Testis (tissue), 3 donors: Measurements from ENCODE around the gene SLC46A1. TPM values are rescaled to one million over a fixed set of nuclear protein-coding genes. Genes with fewer than 3 reads are reported as not detected.

ENCODE experiments used
- DNase-seq: peaks from one replicate; pipeline ENCODE4 v3.0.0-alpha.2; 2019
- H3K27ac ChIP-seq, 2 donors: fragments of 200-600 bp; sonication (generic); one replicate each; pipeline ENCODE4 v1.5.1; 2019
- H3K27me3 ChIP-seq: fragments of 200-600 bp; sonication (generic); one replicate; pipeline ENCODE4 v1.5.1; 2019
- H3K36me3 ChIP-seq: fragments of 200-600 bp; sonication (generic); one replicate; pipeline ENCODE4 v1.5.1; 2017; ENCODE audit warnings: low read depth; ENCODE audit errors: missing control alignments
- H3K4me1 ChIP-seq: fragments of 200-600 bp; sonication (generic); one replicate; pipeline ENCODE4 v1.5.1; 2019
- H3K4me3 ChIP-seq, 2 donors: fragments of 200-600 bp; sonication (generic); one replicate each; pipeline ENCODE4 v1.5.1; 2017 to 2019
- H3K9me3 ChIP-seq: fragments of 200-600 bp; sonication (generic); one replicate; pipeline ENCODE4 v1.5.1; 2017
- CTCF ChIP-seq, 3 experiments: fragments of 450-650 bp in 2 of 3; fragments of 200-600 bp in 1 of 3; sonication (generic) in 1 of 3; IDR thresholded peaks; one replicate each; pipeline ENCODE4 v1.5.1; 2016 to 2019; ENCODE audit warnings: antibody characterized with exemption in 3 of 3, mild to moderate bottlenecking in 2 of 3, moderate library complexity in 1 of 3
- POLR2A ChIP-seq: fragments of 450-650 bp; IDR thresholded peaks from one replicate; pipeline ENCODE4 v1.6.1; 2017; ENCODE audit warnings: antibody characterized with exemption, mild to moderate bottlenecking, moderate library complexity
- WGBS, 2 donors: methylation state at CpG; one replicate each; pipeline ENCODE4 v1.1.5; 2018; 5-methylcytosine and 5-hydroxymethylcytosine counted together
- intact Hi-C: fragments of 100-400 bp; cut with DNase I; formaldehyde crosslinking; loops from one replicate; pipeline ENCODE4 v1.15.1; 2023; ENCODE audit warnings: low total_unique reads
- polyA plus RNA-seq: library from polyadenylated mRNA; stranded (reverse); fragments of 350-450 nt; fragmentation: Illumina TruSeq; extraction: RNeasy Lipid Tissue Mini Kit (QIAGEN cat#74804); gene quantifications from one replicate; pipeline ENCODE4 v1.2.3, GENCODE V29; 2014; ENCODE audit warnings: low read depth, low replicate concordance; ENCODE audit not compliant: insufficient read depth
- total RNA-seq, 2 donors: library from RNA; depleted of rRNA; stranded (reverse); fragments of >200 nt; gene quantifications; one replicate each; pipeline ENCODE4 v1.2.3, GENCODE V29; 2016

The SLC46A1 gene
- total and polyA plus RNA-seq, 3 donors from 2014 or later = 7.5 to 13.7 (median 13.5) TPM

- Histone ChIP-seq H3K27me3 (no peaks in the 10 kb centered on the region), H3K27ac (no peak overlapping the region), H3K4me1 (no peaks in the 10 kb centered on the region), H3K9me3 (no peaks in the 10 kb centered on the region), H3K4me3 (no peak overlapping the region), H3K36me3 (no peaks in the 10 kb centered on the region)
- 69 to 74% methylated on average over 13 of the region's 13 CpGs for WGBS, 2 donors
- TF ChIP-seq POLR2A (no peak), CTCF (IDR thresholded peaks at IDR 0.05) (no peak)
- no peak for DNase-seq
- intact Hi-C loops = no loop called here
Measured at GRCh38 chr17:28425206-28425605, 19.2 kb upstream of the SLC46A1 start.

GRCh38 chr17:28421787-28422305 lies 15.8 kb upstream of the SLC46A1 start:
- Histone ChIP-seq H3K4me3 (no peak overlapping the region), H3K4me1 (no peaks in the 10 kb centered on the region), H3K27me3 (no peaks in the 10 kb centered on the region), H3K27ac (no peak overlapping the region), H3K9me3 (no peaks in the 10 kb centered on the region), H3K36me3 (no peaks in the 10 kb centered on the region)
- 85 to 89% methylated on average over 7 of the region's 7 CpGs for WGBS, 2 donors
- intact Hi-C loops = no loop called here
- TF ChIP-seq CTCF (IDR thresholded peaks at IDR 0.05) (no peak), POLR2A (no peak)
- no peak for DNase-seq

GRCh38 chr17:28416703-28417311 lies 10.8 kb upstream of the SLC46A1 start:
- no peak overlapping the region for H3K27ac ChIP-seq
- no peaks in the 10 kb centered on the region for H3K27me3 ChIP-seq
- TF ChIP-seq POLR2A (no peak), CTCF (IDR thresholded peaks at IDR 0.05) (peak; percentile 6 to 44 (median 42))
- whole genome bisulfite sequencing, 2 donors = 33 to 36% methylated on average over 13 of the region's 13 CpGs
- no peaks in the 10 kb centered on the region for H3K9me3 ChIP-seq
- no peak overlapping the region for H3K4me3 ChIP-seq
- peak; percentile 76 for DNase-seq
- H3K4me1 ChIP-seq = no peaks in the 10 kb centered on the region
- H3K36me3 ChIP-seq = no peaks in the 10 kb centered on the region
- intact Hi-C loops = no loop called here

- H3K36me3 ChIP-seq = no peaks in the 10 kb centered on the region
- no peaks in the 10 kb centered on the region for H3K9me3 ChIP-seq
- WGBS, 2 donors = 92 to 100% methylated on average over 1 to 3 of the region's 3 CpGs
Measured at GRCh38 chr17:28415886-28416285, 9.9 kb upstream of the SLC46A1 start.

More at GRCh38 chr17:28415886-28416285, 9.9 kb upstream of the SLC46A1 start:
- Histone ChIP-seq H3K4me3 (no peak overlapping the region), H3K4me1 (no peaks in the 10 kb centered on the region), H3K27ac (no peak overlapping the region), H3K27me3 (no peaks in the 10 kb centered on the region)
- intact Hi-C loops = no loop called here
- TF ChIP-seq POLR2A = no peak
- no peak for TF ChIP-seq CTCF (IDR thresholded peaks at IDR 0.05)
- no peak for DNase-seq
